Testis (tissue), 3 donors: ENCODE data around the gene ALK. TPM values are rescaled to one million over a fixed set of nuclear protein-coding genes. Genes with fewer than 3 reads are reported as not detected.

Source experiments
- DNase-seq: peaks from one replicate; pipeline ENCODE4 v3.0.0-alpha.2; 2019
- H3K27ac ChIP-seq, 2 donors: fragments of 200-600 bp; sonication (generic); one replicate each; pipeline ENCODE4 v1.5.1; 2019
- H3K27me3 ChIP-seq: fragments of 200-600 bp; sonication (generic); one replicate; pipeline ENCODE4 v1.5.1; 2019
- H3K36me3 ChIP-seq: fragments of 200-600 bp; sonication (generic); one replicate; pipeline ENCODE4 v1.5.1; 2017; ENCODE audit warnings: low read depth; ENCODE audit errors: missing control alignments
- H3K4me1 ChIP-seq: fragments of 200-600 bp; sonication (generic); one replicate; pipeline ENCODE4 v1.5.1; 2019
- H3K4me3 ChIP-seq, 2 donors: fragments of 200-600 bp; sonication (generic); one replicate each; pipeline ENCODE4 v1.5.1; 2017 to 2019
- H3K9me3 ChIP-seq: fragments of 200-600 bp; sonication (generic); one replicate; pipeline ENCODE4 v1.5.1; 2017
- POLR2A ChIP-seq: fragments of 450-650 bp; IDR thresholded peaks from one replicate; pipeline ENCODE4 v1.6.1; 2017; ENCODE audit warnings: antibody characterized with exemption, mild to moderate bottlenecking, moderate library complexity
- WGBS, 2 donors: methylation state at CpG; one replicate each; pipeline ENCODE4 v1.1.5; 2018; 5-methylcytosine and 5-hydroxymethylcytosine counted together
- intact Hi-C: fragments of 100-400 bp; cut with DNase I; formaldehyde crosslinking; loops from one replicate; pipeline ENCODE4 v1.15.1; 2023; ENCODE audit warnings: low total_unique reads
- polyA plus RNA-seq: library from polyadenylated mRNA; stranded (reverse); fragments of 350-450 nt; fragmentation: Illumina TruSeq; extraction: RNeasy Lipid Tissue Mini Kit (QIAGEN cat#74804); gene quantifications from one replicate; pipeline ENCODE4 v1.2.3, GENCODE V29; 2014; ENCODE audit warnings: low read depth, low replicate concordance; ENCODE audit not compliant: insufficient read depth
- total RNA-seq, 2 donors: library from RNA; depleted of rRNA; stranded (reverse); fragments of >200 nt; gene quantifications; one replicate each; pipeline ENCODE4 v1.2.3, GENCODE V29; 2016
- TF ChIP-seq, protein P1 (sequence below), 3 experiments: fragments of 450-650 bp in 2 of 3; fragments of 200-600 bp in 1 of 3; sonication (generic) in 1 of 3; IDR thresholded peaks; one replicate each; pipeline ENCODE4 v1.5.1; 2016 to 2019; ENCODE audit warnings: antibody characterized with exemption in 3 of 3, mild to moderate bottlenecking in 2 of 3, moderate library complexity in 1 of 3

Gene ALK
- total and polyA plus RNA-seq, 3 donors from 2014 or later: 2.1 to 3.8 (median 3.8) TPM

DNA sequence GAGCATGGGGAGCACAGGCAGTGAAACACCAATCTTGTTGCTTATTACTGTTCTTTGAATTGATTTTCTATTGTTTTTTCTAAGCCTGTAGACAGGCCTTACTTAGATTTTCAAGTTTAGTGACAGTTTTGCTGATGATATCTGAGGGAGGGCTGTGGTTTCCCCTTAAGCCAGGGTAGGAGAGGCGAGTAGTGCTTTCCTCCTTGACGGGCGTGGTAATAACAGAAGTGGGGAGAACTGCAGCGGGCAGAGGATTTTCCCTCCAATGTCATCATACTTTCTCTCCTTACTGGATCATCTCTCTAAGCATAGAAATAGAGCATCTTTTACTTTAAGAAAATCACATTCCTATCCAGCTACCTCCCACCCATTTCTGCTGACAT, 314.4 kb downstream of the ALK start:
- no peak for TF ChIP-seq POLR2A
- Histone ChIP-seq H3K4me1 (no peaks in the 10 kb centered on the region), H3K4me3 (no peak overlapping the region), H3K36me3 (no peaks in the 10 kb centered on the region), H3K27ac (no peak overlapping the region), H3K9me3 (no peaks in the 10 kb centered on the region), H3K27me3 (no peaks in the 10 kb centered on the region)
- WGBS, 2 donors: 84 to 86% methylated on average over 4 of the region's 4 CpGs
- intact Hi-C loops: no loop called here
- DNase-seq: no peak

DNA sequence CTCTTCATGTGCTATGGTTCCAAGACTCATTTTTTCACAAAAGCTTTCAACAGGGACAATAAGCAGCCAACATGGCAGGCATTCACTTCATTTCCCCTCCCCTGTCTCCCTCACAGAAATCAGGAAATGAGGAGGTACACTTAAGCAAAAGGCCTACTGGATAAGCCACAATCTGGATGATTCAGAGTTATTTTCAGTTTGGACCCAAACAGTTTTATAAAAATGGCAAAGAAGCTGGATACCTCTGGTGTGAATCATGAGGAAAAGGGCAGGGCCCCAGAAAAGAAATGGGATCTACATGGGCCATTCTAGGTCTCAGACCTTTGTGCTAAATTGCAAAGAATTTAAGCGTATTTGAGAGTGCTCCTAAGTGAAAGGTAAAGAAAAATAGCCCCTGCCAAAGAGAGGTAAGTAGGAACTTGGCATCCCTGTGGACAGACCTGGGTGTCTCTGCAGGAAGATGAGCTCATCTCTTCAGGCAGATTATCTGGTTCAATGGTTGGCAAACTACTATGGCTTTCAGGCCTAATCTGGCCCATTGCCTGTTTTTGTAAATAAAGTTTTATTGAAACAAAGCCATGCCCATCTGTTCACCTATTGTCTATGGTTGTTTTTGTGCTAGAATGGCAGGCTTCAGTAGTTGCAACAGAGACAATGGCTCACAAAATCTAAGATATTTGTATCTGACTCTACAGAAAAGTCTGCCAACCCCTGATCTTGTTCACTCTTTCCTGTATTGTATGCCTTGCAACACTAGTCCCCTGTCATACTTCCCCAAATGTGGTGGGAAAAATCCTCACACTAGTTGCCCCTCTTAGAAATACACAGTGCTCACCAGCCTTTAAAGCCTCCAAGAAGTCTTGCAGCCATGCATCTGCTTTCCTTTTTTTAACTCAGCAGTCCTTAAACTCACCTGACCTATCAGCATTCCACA, 315.0 kb downstream of the ALK start:
- Histone ChIP-seq H3K27me3 (no peaks in the 10 kb centered on the region), H3K9me3 (no peaks in the 10 kb centered on the region), H3K36me3 (no peaks in the 10 kb centered on the region), H3K27ac (no peak overlapping the region), H3K4me3 (no peak overlapping the region), H3K4me1 (no peaks in the 10 kb centered on the region)
- 87 to 93% methylated on average over 1 of the region's 1 CpG for WGBS, 2 donors
- intact Hi-C loops: no loop called here
- TF ChIP-seq, protein P1, sequence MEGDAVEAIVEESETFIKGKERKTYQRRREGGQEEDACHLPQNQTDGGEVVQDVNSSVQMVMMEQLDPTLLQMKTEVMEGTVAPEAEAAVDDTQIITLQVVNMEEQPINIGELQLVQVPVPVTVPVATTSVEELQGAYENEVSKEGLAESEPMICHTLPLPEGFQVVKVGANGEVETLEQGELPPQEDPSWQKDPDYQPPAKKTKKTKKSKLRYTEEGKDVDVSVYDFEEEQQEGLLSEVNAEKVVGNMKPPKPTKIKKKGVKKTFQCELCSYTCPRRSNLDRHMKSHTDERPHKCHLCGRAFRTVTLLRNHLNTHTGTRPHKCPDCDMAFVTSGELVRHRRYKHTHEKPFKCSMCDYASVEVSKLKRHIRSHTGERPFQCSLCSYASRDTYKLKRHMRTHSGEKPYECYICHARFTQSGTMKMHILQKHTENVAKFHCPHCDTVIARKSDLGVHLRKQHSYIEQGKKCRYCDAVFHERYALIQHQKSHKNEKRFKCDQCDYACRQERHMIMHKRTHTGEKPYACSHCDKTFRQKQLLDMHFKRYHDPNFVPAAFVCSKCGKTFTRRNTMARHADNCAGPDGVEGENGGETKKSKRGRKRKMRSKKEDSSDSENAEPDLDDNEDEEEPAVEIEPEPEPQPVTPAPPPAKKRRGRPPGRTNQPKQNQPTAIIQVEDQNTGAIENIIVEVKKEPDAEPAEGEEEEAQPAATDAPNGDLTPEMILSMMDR (IDR thresholded peaks at IDR 0.05): no peak
- no peak for TF ChIP-seq POLR2A
- no peak for DNase-seq

DNA sequence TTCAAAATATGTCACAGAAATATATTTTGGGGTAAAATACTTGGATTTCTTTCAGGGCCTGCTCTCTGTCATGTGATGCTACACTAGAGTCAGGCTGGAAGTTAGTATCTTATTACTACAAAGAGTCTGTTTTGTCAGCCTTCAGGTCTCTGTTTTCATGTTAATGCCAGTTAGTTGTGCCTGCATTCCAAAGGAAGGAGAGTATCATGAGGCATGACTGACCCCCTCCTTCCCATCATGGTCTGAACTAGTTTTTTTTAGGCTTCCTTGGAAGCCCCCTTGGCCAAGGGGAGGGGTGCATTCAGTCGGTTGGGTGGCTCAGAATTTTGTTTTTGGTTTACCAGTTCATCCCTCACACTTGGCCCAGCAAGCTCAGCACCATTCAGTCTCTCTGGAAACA, 318.0 kb downstream of the ALK start:
- Histone ChIP-seq H3K9me3 (no peaks in the 10 kb centered on the region), H3K4me3 (no peak overlapping the region), H3K27me3 (no peaks in the 10 kb centered on the region), H3K36me3 (no peaks in the 10 kb centered on the region), H3K4me1 (no peaks in the 10 kb centered on the region), H3K27ac (no peak overlapping the region)
- 40 to 55% methylated on average over 1 of the region's 1 CpG for WGBS, 2 donors
- no peak for DNase-seq
- intact Hi-C loops: no loop called here
- no peak for TF ChIP-seq POLR2A
- TF ChIP-seq, protein P1 (IDR thresholded peaks at IDR 0.05): no peak

DNA sequence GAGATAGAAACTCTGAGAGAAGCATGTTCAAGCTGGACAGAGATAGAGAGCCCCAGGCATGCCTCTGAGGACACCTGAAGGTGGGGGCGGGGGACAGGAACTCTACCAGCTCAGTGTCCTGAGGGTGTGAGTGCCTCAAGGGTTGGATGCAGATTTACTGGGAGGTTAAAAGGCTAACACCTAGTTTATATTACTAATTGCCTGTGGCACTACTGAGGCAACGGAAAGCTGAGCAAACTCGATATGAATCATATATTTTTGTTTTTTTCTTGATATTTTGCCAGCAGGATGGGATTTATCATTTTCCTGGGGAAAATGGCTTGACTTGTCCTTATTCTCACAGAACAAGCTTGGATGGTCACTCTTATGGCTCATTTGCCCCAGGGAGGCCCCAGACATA, 319.5 kb downstream of the ALK start:
- no peaks in the 10 kb centered on the region for H3K27me3 ChIP-seq
- no peak for DNase-seq
- no peak overlapping the region for H3K4me3 ChIP-seq
- intact Hi-C loops: no loop called here
- TF ChIP-seq POLR2A: no peak
- TF ChIP-seq, protein P1 (IDR thresholded peaks at IDR 0.05): no peak
- H3K27ac ChIP-seq: no peak overlapping the region
- H3K9me3 ChIP-seq: no peaks in the 10 kb centered on the region
- H3K36me3 ChIP-seq: no peaks in the 10 kb centered on the region
- no peaks in the 10 kb centered on the region for H3K4me1 ChIP-seq
- whole genome bisulfite sequencing, 2 donors: 81 to 85% methylated on average over 3 of the region's 3 CpGs

DNA sequence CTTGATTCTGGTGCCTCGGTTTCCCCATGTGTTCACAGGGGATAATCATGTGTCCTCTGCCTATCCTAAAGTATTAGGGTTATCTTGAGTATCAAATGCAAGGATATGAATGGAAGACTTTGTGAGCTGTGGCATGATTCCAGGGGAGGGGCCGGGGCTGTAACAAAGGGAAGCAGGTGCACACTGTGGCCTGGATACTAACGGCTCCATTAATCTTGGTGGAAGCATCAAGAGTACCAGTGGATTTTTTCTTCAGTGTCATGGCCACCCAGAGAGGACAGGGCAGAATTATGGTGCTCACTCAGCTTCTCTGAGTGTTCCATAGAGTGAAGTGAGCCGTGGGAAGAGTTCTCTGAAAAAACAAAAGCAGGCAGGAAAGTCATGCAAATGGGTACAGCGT, 320.1 kb downstream of the ALK start:
- TF ChIP-seq, protein P1 (IDR thresholded peaks at IDR 0.05): no peak
- no peak for TF ChIP-seq POLR2A
- DNase-seq: no peak
- no peak overlapping the region for H3K27ac ChIP-seq
- 81 to 88% methylated on average over 5 of the region's 5 CpGs for WGBS, 2 donors
- intact Hi-C loops: no loop called here
- no peak overlapping the region for H3K4me3 ChIP-seq
- no peaks in the 10 kb centered on the region for H3K9me3 ChIP-seq
- no peaks in the 10 kb centered on the region for H3K36me3 ChIP-seq
- no peaks in the 10 kb centered on the region for H3K27me3 ChIP-seq
- H3K4me1 ChIP-seq: no peaks in the 10 kb centered on the region
